Cerebellar cortex (tissue), 1 donor: ENCODE measurements around the gene CATSPER3.

ENCODE experiments used
- DNase-seq: peaks from one replicate; pipeline ENCODE4 v3.0.0-alpha.2; 2015; ENCODE audit warnings: low spot score

Gene CATSPER3

GRCh38 chr5:134967607-134968006 is at the start of gene CATSPER3:
Gene CATSPER3 (plus strand): TSS chr5:134967907. CDS start chr5:134967992, 85 bp downstream.
- no peak for DNase-seq

- DNase-seq = no peak
These were observed 48.8 kb upstream of the CATSPER3 start for GRCh38 chr5:134918861-134919260.

- no peak for DNase-seq
These were observed 46.7 kb upstream of the CATSPER3 start for GRCh38 chr5:134920848-134921575.

GRCh38 chr5:134932508-134932907 is 35.2 kb upstream of the CATSPER3 start:
- DNase-seq = no peak

- no peak for DNase-seq
These were observed 33.5 kb upstream of the CATSPER3 start for GRCh38 chr5:134934202-134934601.

GRCh38 chr5:134935711-134936602 is 31.8 kb upstream of the CATSPER3 start:
- no peak for DNase-seq

GRCh38 chr5:134937526-134937925 is 30.2 kb upstream of the CATSPER3 start:
- DNase-seq = no peak

GRCh38 chr5:134938030-134938429 is 29.7 kb upstream of the CATSPER3 start:
- DNase-seq = no peak

- no peak for DNase-seq
These were observed 28.2 kb upstream of the CATSPER3 start for GRCh38 chr5:134939500-134939899.

GRCh38 chr5:134943547-134943946 is 24.2 kb upstream of the CATSPER3 start:
- DNase-seq = no peak

GRCh38 chr5:134944630-134945029 is 23.1 kb upstream of the CATSPER3 start:
- no peak for DNase-seq

GRCh38 chr5:134945041-134945440 is 22.7 kb upstream of the CATSPER3 start:
- no peak for DNase-seq

- peak; percentile 11 for DNase-seq
These were observed 18.8 kb upstream of the CATSPER3 start for GRCh38 chr5:134948911-134949310.

- no peak for DNase-seq
These were observed 18.4 kb upstream of the CATSPER3 start for GRCh38 chr5:134949316-134949715.

- DNase-seq = no peak
These were observed 9.6 kb upstream of the CATSPER3 start for GRCh38 chr5:134957920-134958608.

GRCh38 chr5:134958755-134959154 is 9.0 kb upstream of the CATSPER3 start:
- DNase-seq = no peak

- DNase-seq = no peak
These were observed 4.6 kb upstream of the CATSPER3 start for GRCh38 chr5:134963098-134963497.

GRCh38 chr5:134964359-134965270 is 3.1 kb upstream of the CATSPER3 start:
- no peak for DNase-seq

- no peak for DNase-seq
These were observed 2.4 kb upstream of the CATSPER3 start for GRCh38 chr5:134965271-134965825.

- DNase-seq = no peak
These were observed 348 bp downstream of the CATSPER3 start for GRCh38 chr5:134968055-134968454.

- no peak for DNase-seq
These were observed 1.5 kb downstream of the CATSPER3 start for GRCh38 chr5:134969166-134969565.
